Measurements from ENCODE around the gene UBE2Q2.

- no peak for TF ChIP-seq RXRA (IDR thresholded peaks at IDR 0.05; ENCODE audit: borderline replicate concordance, low read depth)
- TF ChIP-seq USF2 (IDR thresholded peaks at IDR 0.05; ENCODE audit: borderline replicate concordance, low read depth, low read length): peak; percentile 54; the same call in 1 of the 2 replicates
- TF ChIP-seq CTCF (IDR thresholded peaks at IDR 0.05): no peak
- TF ChIP-seq EZH2phosphoT487 (IDR thresholded peaks at IDR 0.05; ENCODE audit: borderline replicate concordance, low read depth): no peak
- no peak for TF ChIP-seq EP300 (IDR thresholded peaks at IDR 0.05; ENCODE audit: borderline replicate concordance in 1 of 2, low read depth in 1 of 2, low read length in 1 of 2)
- no peak for TF ChIP-seq JUND (IDR thresholded peaks at IDR 0.05)
- no peak for TF ChIP-seq RAD21 (IDR thresholded peaks at IDR 0.05; ENCODE audit: low read length)
- no peak for TF ChIP-seq IRF3 (IDR thresholded peaks at IDR 0.05; ENCODE audit: low read depth, low read length)
- no peak for TF ChIP-seq GABPA (IDR thresholded peaks at IDR 0.05; ENCODE audit: low read depth)
- no peak for TF ChIP-seq POLR2AphosphoS5 (IDR thresholded peaks at IDR 0.05; ENCODE audit: low read depth, low read length)
- TF ChIP-seq YY1 (IDR thresholded peaks at IDR 0.05; ENCODE audit: low read depth): no peak
- no peak for TF ChIP-seq MXI1 (IDR thresholded peaks at IDR 0.05; ENCODE audit: low read depth, low read length)
- no peak for TF ChIP-seq ZBTB33 (IDR thresholded peaks at IDR 0.05; ENCODE audit: borderline replicate concordance, low read depth)
- no peak for TF ChIP-seq NRF1 (IDR thresholded peaks at IDR 0.05; ENCODE audit: low read depth, low read length)
These were observed 2.6 kb upstream of the UBE2Q2 start for GRCh38 chr15:75840659-75841058.
